ENCODE results near the gene NCKIPSD.

The NCKIPSD gene

DNA sequence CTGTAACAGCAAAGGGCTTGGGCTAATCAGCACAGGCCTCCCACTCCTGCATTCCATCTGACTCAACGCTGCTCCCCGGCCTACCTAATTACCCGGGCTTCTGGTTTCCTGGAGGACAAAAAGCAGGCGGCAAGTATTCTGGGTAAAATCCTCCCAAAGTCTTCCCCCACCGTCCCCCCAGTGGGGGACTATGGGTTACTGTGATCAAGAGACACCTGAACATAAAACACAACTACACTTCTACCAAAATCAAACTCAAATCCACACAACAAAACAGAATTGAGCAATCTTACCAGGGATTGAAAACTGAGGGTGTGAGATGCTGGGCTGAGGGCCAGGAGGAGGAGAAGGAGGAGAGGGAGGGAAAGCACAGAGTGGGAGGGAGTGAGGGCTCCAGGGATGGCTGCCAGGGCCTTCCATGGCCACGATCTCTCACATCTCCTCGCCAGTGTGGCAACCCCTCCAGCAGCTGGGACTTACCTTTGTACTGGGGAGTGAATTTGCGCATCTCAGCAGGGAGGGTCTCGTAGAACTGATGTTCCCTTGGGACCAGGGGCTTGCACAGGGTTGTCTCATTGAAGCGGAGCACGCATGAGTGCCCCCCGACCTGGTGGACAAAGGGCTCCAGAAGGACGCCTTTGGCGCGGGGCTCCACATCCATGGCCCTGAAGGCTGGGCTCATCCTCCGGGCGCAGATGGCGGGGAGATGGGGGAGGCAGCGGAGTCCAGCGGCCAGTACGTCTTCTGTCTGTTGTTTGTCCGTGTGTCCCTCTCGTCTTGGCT is 9.1 kb upstream of the NCKIPSD start:
- no peak overlapping the region for H3K4me3 ChIP-seq (ENCODE audit: low read depth, low read length)
- TF ChIP-seq, protein P1, sequence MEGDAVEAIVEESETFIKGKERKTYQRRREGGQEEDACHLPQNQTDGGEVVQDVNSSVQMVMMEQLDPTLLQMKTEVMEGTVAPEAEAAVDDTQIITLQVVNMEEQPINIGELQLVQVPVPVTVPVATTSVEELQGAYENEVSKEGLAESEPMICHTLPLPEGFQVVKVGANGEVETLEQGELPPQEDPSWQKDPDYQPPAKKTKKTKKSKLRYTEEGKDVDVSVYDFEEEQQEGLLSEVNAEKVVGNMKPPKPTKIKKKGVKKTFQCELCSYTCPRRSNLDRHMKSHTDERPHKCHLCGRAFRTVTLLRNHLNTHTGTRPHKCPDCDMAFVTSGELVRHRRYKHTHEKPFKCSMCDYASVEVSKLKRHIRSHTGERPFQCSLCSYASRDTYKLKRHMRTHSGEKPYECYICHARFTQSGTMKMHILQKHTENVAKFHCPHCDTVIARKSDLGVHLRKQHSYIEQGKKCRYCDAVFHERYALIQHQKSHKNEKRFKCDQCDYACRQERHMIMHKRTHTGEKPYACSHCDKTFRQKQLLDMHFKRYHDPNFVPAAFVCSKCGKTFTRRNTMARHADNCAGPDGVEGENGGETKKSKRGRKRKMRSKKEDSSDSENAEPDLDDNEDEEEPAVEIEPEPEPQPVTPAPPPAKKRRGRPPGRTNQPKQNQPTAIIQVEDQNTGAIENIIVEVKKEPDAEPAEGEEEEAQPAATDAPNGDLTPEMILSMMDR (IDR thresholded peaks at IDR 0.05; ENCODE audit: borderline replicate concordance, insufficient read depth, low read depth, low read length), result no peak

DNA sequence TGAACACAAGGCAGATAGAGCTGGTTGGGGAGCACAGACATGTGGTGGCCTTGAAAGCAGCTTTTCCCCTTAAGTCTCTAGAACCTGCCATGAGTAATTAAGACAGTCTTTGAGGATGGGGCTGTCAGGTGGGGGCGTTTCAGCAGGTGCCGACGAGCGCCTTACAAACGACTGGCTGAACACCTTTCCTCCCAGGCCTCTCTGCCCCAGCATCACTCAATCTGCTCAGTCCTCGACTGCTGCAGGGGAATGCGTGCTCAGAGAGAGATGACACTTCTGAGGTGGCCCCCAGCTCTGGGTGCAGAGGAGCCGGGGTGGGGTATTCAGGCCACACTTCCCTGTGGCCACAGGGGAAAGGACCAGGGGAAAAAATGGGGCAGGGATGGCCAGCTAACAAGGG is 8.1 kb upstream of the NCKIPSD start:
- H3K4me3 ChIP-seq (ENCODE audit: low read depth, low read length), result no peak overlapping the region
- TF ChIP-seq, protein P1 (IDR thresholded peaks at IDR 0.05; ENCODE audit: borderline replicate concordance, insufficient read depth, low read depth, low read length), result no peak

DNA sequence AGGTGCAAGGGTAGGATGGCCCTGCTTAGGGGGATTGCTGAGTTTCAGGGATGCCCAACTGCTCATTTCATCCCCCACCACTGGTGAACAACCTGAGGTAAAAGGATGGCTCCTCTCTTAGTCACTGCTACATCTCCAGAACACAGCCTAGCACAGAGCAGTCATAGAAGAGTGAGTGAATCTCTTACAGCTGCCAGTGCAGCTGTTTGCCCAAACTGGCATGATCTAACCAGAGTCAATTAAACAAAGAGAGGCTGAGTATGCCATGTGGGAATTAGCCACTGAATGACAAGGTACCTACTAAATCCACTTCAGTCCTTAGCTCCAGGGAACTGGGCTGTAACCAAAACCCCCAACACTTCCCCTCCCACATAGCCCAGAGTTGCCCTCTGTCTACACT is 6.8 kb upstream of the NCKIPSD start:
- H3K4me3 ChIP-seq (ENCODE audit: low read depth, low read length), result no peak overlapping the region
- TF ChIP-seq, protein P1 (IDR thresholded peaks at IDR 0.05; ENCODE audit: borderline replicate concordance, insufficient read depth, low read depth, low read length), result no peak

DNA sequence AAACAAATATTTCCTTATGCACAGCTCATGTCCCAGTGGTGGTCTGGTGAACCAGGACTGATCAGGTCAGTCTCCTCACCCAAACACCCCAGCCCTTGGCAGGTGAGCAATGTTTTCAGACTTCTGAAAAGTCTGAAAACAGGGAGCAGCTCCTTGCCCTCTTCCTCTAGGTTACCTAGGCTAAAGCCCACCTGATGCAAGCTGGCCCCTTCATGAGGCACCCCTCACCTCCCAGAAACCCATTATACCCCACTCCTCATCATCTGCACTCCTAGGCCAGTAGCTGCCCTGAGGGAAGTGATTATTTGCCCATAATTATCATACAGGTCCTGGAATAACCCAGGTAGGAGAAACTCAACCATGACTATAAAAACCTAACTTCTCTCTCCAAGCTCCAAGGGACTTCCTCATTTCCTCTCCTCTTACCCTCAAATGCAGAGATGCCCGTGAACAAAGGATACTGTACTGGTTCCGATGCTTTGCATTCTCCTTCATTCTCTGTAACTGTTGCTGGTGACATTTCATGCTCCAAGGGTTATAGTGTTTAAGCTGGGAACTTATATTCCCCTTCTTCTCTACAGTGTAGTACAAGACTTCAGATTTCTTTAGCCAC is 5.2 kb upstream of the NCKIPSD start:
- TF ChIP-seq, protein P1 (IDR thresholded peaks at IDR 0.05; ENCODE audit: borderline replicate concordance, insufficient read depth, low read depth, low read length), result no peak

DNA sequence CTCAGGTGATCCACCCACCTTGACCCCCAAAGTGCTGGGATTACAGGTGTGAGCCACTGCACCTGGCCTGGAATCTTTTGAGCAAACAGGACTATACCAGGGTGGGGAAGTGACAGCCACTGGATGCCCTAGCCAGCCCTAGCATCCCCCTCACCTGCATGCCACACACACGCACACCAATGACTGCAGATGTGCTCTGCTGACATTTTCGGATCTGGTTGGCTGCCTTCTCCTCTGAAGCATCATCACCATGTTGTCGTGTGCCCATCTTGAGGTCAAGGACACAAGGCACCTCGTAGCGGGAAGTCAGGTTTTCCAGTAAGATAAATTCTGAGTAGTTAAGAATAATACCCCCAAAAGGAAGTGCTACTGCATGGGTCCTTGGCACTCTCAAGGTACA is 3.7 kb upstream of the NCKIPSD start:
- no peak overlapping the region for H3K4me3 ChIP-seq (ENCODE audit: low read depth, low read length)
- TF ChIP-seq, protein P1 (IDR thresholded peaks at IDR 0.05; ENCODE audit: borderline replicate concordance, insufficient read depth, low read depth, low read length), result no peak

More for the DNA sequence above, 5.2 kb upstream of the NCKIPSD start:
- H3K4me3 ChIP-seq (ENCODE audit: low read depth, low read length), result no peak overlapping the region

DNA sequence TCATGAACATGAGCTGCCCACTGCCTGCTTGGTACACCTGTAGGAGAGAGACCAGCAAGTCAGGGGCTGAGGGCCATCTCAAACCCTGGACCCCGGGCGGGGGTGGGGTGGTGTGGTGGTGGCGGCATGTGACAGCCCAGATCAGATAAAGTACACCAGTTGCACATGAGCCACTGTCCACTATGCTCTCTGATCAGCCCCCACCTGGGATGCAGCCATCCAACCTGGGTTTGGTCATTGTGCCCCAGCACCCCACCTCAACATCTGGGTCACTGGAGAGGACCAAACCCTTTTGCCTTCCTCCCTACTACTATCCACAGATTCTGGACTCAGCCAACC is 3.0 kb upstream of the NCKIPSD start:
- TF ChIP-seq, protein P1 (IDR thresholded peaks at IDR 0.05; ENCODE audit: borderline replicate concordance, insufficient read depth, low read depth, low read length), result no peak
- no peak overlapping the region for H3K4me3 ChIP-seq (ENCODE audit: low read depth, low read length)

All from GM12875 (cell line).